Esophagus squamous epithelium (tissue), 4 donors: Measurements from ENCODE around the gene SCAF11.

ENCODE experiments used
- CTCF ChIP-seq, 6 experiments: fragments of 450-650 bp in 4 of 6; fragments of 200-600 bp in 2 of 6; sonication (generic) in 2 of 6; IDR thresholded peaks; one replicate each; pipeline ENCODE4 v1.5.1; 2016 to 2019; ENCODE audit warnings: antibody characterized with exemption in 6 of 6, mild to moderate bottlenecking in 4 of 6, moderate library complexity in 4 of 6
- POLR2A ChIP-seq, 4 donors: fragments of 450-650 bp; IDR thresholded peaks; one replicate each; pipeline ENCODE4 v1.6.1; 2017; ENCODE audit warnings: antibody characterized with exemption in 4 of 4, mild to moderate bottlenecking in 4 of 4, moderate library complexity in 3 of 4

DNA sequence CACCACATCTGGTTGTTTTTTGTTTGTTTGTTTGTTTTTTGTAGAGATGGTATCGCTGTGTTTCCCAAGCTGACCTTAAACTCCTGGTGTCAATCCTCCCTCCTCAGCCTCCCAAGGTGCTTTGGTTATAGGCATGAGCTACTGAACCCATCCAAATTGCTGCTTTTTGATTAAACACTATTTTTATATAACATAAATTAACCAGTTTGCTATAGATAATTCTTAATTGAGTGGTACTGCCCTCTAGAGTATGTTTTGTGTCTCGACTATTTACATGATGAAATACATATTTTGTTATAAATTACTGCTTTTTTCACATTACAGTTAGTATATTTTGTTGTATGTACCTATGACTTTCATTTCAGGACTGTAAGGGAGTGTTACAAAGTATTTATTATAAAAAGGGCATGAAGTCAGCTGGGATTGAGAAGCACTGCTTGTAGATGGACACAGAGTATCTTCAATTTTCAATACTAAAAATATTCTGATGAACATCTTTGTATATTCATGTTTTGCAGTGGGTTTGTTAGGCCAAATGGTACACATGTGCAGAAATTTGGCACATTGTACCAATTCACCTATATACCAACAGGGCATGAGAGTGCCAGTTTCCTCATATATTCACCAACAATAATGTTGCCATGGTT lies 14.9 kb upstream of the SCAF11 start:
- peak in 3 of 6 experiments; percentile 14 to 41 (median 19) for TF ChIP-seq CTCF (IDR thresholded peaks at IDR 0.05)
- TF ChIP-seq POLR2A (IDR thresholded peaks at IDR 0.05): no peak
